Ramos (cell line): ENCODE data around the gene CSNK2A2.

Experiments
- in situ Hi-C: fragments of 300-500 bp; cut with MboI; formaldehyde crosslinking; loops from one replicate; pipeline ENCODE4 v1.14.3; 2022; ENCODE audit warnings: low sequenced_read_pairs; ENCODE audit not compliant: unreplicated experiment

Gene CSNK2A2

DNA sequence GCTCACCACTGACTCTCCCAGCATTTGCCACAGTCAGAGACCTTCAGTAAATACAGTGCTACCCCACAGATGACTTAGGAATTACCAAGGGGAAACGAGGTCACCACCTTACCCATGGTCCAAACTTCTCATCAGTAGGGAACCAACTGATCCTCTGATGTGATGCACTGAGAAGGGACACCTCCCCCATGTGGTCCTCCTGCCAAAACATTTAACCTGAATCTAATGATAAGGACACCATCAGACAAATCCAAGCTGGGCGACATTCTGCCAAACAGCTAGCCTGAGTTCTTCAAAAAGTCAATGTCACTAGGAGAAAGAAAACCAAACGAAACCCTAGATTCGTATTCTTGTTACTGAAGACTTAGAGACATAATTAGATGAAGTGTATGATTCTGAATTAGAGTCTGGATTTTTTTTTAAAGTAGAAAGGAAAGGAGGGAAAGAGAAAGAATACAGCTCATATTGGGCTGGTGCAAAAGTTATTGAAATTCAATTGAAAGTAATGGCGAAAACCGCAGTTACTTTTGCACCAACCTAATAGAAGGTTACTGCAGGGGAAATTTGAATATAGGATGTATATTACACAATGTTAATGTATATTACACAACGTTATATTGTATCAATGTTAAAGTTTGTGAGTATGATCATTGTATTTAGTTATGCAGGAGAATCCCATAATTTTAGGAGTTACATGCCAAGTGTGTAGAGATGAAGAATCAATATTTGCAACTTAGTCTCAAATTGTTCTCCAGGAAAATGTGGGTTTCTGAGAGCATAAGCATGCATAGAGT lies 2.3 kb upstream of the CSNK2A2 start:
- in situ Hi-C loops, result no loop called here

DNA sequence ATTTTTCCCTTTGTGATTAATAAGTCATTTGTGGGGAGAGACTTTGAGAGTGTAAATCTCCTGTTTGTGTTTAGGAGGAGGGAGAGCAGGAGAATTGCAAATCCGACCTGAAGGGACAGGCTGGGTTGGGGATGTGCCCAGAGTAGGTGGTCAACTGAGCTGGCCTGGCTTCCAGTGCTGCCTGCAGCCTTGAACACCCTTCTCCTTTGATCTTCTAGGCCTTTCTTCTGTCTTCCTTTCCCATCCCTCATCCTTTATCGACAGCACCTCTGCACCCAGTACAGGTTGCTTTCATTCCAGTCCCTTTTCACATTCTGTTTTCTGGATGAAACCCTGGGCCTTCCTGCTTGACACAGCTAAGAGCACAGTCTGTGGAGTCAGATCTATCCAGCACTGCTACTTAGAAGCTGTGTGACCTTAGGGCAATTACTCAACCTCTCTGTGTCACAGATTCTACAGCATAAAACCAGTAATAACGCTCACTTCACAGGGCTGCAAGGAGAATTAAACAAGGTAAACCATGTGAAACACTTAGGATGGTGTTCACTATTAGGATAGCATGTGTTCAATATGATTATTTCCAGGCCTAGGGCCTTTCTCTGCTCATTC lies 1.0 kb upstream of the CSNK2A2 start:
- in situ Hi-C loops, result no loop called here

DNA sequence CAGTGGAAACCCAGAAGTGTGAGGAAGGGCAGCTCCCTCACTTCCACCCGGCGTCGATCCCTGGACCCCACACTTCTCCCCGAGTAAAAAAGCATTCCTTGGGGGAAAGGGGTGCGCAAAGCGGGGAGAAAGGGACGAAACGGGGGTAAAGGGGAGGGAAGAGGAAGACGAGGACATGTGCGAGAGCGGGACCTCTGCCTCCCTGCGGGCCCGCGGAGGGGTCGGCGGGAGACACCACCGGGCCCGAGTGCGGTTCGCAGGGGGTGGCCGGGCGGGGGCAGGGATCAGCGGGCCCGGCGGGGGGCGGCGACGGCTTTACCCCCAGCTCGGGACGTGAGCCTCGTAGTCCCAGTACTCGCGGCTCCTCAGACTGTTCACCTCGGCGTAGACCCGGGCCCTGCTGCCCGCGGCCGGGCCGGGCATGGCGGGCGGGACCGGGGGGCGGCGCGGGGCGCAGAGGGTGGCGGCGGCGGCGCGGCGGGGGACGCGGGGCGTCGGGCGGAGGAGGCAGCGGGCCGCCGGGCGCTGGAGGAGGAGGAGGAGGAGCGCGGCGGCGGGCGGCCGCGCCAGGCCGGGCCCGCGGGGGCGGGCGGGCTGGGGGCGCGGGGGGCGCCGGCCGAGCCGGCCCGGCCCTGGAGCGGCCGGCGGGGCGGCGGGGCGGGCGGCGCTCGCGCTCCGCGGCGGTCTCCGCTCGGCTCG lies 443 bp downstream of the CSNK2A2 start:
- in situ Hi-C loops, result no loop called here

DNA sequence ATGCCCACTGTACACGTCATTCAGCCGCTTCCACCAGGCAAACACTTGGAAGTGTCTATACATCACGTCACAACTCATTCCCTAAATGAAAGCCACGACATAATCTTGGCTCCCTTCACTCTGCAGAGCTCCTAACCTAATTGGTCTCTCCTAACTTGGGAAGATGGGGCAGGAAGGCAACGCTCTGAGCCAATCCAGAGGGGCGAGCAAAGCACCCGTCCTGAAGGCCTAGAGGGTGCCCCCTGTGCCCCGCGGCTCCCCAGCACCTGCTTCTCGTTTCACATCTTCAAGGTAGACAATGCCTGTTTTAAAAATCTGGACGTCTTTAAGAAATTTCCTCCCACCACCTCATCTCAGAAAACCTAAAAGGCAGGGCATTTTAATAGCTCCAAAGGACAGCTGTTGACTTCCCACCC lies 1.0 kb downstream of the CSNK2A2 start:
- in situ Hi-C loops, result no loop called here

DNA sequence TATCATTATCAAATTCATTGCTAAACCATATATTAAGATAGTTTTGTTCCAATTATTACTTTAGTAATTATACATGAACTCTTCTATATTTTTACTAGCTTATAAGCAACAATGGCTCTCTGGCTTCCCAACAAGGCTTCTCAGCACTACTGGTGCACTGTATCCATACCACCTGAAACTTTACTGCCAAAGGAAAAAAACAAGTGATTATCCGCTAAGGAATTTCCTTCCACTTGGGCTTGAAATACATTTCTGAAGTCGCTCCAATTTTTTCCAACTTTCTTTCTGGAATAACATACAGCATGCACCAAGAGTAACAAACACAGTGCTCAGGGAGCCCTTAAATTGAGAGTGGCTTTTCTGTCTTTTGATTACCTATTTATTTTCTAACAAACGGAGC lies 2.1 kb downstream of the CSNK2A2 start:
- in situ Hi-C loops, result no loop called here

DNA sequence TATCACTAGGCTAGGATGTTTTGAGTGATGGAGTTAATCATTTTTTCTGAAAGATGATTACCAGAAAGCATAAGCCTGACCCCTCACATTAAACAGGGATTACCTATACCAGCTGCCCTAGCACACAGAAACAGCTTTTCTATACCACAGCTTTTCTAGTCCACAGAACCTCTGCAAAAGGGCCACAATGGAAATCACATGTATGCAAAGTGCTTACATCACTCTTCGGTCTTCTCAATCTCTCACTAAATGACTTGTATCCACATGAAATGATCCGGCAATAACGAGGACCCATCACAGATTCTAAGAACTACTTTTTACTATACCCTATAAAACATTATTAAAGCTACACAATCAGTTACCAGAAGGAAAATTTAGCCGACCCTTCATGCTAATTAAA lies 2.6 kb downstream of the CSNK2A2 start:
- in situ Hi-C loops, result no loop called here

DNA sequence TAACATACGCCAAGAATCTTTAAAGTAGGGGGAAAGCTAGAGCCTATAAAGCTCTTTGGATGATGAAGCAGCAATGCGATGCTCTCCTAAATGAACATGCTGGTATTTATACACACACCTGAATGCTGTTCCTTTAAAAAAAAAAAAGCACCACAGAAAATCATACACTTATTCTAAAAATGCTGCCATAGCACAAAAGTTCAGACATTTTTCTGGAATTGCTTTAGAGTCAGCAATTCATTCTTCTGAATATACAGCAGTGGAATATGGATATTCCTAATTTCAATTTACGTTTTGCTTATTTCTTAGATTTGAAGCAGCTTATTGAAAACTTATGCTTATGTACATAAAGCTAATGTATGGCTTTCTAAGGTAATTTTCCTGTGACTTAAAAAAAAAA lies 3.1 kb downstream of the CSNK2A2 start:
- in situ Hi-C loops, result no loop called here

DNA sequence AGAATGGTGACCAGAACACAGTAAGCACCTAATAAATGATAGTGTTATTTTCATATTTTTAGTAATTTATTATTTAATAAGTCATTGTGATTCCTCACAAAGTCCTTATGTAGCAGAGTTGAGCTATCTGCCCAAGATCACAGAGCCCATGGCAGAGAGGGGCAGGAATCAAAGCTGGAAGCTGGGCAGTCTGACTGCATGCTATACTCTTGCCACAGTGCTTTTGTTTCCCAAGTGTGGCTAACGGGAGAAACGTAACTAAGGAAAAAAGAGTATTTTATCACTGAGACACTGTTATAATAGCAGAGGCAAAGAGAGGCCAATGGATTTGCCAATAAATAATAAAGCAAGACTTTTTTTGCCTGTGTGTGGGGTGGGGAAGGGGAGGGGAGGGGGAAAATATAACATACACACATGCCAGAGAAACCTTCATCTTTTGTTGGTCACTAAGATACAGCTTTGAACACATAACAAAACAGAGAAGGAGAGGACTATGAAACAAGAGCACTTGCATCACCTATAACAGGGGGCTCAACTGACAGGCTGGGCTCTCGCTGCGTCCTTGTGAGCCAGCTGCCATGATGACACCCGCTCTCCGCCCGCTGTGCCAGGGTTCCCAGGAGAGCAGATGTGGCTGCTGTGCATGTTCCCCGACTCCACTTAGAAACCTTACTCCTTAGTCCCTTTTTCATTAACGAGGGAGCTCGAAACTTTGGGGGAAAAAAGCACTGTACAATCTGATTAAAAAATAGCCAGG lies 10.1 kb downstream of the CSNK2A2 start:
- in situ Hi-C loops, result no loop called here

DNA sequence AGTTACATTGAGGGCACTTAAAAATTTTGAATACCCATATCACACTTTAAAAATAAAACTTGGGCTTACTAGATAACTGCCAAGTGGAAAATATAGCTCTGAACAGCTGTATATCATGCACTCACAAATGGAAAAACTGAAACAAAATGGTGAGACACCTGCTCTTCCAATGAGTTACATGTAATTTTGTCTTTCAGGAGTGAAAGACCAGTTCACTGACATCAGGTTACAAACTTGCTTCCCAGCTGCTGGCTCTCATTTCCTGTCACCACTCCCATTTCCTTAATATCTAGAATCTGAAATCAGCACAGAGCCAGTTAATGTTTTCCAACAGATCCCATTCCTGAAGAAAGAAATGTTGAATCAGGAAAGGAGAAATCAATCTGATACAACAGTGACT lies 10.8 kb downstream of the CSNK2A2 start:
- in situ Hi-C loops, result no loop called here

DNA sequence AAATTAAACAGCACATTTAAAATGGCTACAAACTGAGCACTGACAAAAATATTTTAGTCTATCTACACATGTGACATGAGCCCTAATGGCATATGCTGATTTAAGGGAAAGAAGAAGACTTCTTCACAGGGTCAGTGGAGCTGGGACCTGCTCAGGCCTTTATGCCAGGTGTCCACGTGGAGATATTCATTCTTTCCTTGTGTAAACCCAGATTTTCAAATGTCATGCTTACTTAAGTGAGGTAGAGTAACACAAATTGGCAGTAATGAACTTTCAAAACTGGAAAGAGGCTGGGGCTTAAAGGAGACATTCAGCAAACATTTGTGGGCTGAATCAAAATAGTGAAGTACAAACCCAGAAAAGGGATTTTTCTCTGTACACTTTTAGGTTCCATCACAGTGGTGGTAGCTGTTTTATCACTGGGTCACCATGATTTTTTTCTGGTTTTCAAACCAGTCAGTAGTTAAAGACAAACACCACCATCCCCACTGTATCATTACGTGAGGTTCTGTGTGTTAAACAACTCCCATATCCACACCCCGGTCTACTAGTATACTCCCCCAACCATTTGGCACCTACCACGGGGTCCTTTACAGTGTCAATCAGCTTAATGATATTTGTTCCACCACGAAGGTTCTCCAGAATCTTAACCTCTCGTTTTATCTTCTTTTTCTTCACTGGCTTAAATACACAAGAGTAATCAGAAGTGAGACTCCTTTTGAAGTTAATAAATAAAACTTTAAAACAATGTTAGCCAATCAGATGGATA lies 11.5 kb downstream of the CSNK2A2 start:
- in situ Hi-C loops, result no loop called here

DNA sequence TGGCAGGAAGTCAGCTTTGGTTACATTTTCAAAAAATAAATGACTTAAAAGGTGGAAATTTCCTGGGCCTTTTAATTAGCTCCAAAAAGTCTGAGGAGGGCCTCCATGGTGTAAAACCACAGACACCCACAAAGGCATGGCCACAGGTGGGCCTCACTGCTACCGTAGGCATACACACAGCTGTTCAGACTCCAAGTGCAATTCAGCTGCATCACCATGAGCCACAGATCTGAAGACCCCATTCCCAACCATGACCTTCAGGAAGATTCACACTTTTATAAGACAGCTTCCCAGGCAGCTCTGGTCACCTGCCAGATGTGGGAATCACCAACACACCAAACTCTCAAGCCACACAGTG lies 20.6 kb downstream of the CSNK2A2 start:
- in situ Hi-C loops, result no loop called here

DNA sequence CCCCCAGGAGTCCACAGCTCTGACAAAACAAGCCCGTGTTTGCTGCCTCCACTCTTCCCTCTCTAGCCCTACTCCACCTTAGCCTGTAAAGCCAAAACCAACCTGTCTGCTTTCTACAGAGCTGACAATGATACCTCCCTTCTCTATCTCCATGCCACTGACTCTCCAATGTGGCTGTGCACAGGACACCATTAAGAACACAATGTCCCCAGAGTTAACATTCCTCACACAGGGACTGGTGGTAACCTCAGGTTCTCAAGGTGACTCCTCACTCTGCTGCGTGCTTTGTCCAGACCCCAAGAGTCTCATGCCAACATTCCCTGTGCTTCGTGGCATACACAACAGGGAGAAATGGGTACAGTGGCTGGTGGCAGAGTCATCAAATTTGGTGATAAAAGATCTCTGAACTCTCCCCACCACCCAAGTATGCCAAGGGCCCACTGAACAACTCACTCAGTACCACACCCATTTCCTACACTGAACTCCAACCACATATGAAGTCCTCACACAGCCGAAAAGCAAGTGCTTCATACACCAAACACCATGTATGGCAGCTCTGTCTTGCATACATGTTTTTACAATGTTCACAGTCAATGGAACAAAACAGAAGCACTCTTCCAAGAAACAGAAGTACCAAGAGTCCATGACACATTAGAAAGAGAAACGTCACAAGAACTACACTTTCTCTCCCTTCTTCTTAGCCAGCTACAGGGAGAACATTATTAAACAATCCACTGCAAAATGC lies 21.1 kb downstream of the CSNK2A2 start:
- in situ Hi-C loops, result no loop called here

DNA sequence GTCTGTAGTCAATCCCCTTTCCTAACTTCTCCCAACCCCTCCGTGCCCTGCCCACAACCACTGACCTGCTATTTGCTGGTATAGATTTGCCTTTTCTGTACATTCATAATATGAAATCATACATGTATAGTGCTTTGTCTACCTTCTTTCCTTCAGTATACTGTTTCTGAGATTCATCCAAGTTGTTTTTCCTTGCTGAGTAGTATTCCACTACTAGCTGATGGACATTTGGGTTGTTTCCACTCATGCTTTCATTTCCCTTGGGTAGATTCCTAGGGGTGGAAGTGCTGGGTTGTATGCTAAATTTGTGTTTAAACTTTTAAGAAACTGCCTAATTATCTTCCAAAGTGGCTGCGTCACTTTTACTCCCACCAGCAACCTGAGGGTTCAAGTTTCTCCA lies 27.7 kb downstream of the CSNK2A2 start:
- in situ Hi-C loops, result no loop called here

DNA sequence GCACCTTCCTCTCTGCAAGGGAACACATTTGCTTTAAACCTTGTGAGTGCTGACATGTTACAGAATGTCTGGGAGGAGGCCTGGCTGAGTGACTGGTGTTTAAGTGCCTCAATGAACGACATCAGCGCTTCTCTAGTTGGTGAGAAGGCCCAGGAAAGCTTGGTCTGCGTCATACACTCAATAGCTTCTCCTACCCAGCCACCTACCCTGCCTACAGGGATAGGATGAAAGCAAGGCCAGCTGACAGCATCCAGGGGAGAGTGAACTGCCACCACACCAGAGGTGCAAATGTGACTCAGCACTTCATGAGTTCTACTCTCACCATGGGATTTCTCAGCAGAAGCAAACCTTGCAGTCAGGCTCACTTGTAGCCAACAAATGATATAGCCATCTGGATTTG lies 37.1 kb downstream of the CSNK2A2 start:
- in situ Hi-C loops, result no loop called here

DNA sequence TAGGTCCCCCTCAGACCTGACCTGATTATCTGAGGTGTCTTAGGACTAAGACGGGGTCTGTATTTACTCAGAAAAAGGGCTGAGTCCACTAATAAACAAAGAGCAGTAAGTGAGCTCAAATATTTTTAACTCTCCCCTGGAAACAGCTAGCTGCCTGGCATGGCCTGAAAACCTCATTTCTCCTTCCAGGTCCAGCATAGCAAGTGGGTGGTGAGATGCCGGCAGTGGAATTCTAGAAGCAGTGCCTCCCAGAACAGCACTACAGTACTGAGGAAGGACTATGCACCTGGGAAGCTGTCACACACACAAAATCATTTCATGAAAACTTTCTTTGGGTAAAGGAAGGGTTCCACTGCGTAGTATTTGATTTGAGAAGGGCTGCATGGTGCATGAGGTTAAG lies 39.2 kb downstream of the CSNK2A2 start:
- in situ Hi-C loops, result no loop called here

DNA sequence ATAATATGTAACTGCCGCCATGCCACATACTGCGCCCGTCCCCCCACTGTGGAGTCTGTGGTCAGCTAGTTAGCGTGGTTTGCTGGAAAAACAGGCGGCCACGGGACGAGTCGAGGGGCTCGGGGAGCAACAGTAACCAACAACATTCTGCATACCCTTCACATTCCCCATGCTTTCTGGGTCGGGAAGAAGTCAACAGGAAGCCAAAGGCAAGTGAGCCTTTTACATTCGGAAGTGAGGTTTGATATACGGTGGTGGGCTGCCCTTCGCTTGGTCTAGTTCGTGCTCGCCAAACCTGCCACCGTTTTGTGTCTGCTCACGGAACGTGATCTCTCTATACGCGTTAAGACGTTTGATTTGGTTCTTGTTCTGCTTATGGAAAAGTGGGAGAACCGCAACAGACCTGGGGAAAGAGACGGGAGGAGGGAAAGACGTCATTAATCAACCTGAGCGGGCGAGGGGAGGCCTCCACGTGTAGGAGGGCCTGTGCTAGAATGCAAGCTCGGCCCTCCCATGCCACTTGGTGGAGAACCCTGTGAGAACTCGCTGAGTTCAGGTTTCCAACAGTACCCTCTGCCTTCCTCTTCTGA lies 39.9 kb downstream of the CSNK2A2 start:
- in situ Hi-C loops, result no loop called here

DNA sequence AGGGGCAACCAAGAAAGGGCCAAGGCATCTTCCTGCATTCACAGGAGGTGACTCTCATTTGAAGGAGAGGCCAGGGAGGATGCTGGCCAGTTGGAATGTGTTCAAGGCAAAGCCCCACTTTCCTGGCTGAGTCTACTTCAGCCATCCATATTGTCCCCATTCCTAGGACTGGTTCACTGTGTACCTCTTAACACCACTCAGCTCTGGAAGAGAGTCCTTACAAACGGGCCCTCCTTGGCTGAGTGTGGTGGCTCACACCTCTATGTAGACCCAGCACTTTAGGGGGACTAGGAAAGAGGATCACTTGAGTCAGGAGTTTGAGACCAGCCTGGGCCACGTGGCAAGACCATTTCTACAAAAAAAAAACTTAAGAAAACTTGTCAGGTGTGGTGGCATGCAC lies 40.7 kb downstream of the CSNK2A2 start:
- in situ Hi-C loops, result no loop called here

DNA sequence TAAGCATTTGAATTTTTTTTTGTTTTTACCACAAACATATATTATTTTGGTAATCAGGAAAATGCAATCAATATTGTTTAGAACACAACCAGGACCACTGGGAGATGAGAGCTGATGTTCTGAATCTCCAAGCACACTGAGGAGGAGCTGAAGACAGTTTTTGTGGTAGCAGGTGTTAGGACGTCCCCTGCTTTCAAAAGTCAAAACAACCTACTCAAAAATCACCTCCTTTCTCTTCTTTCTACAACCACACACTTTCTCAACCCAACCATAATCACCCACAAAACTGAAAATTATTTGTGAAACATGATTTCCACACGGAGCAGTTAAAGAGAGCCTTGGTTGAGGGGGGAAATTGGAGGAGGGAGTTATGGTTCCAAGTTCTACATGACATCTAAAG lies 42.1 kb downstream of the CSNK2A2 start:
- in situ Hi-C loops, result no loop called here

DNA sequence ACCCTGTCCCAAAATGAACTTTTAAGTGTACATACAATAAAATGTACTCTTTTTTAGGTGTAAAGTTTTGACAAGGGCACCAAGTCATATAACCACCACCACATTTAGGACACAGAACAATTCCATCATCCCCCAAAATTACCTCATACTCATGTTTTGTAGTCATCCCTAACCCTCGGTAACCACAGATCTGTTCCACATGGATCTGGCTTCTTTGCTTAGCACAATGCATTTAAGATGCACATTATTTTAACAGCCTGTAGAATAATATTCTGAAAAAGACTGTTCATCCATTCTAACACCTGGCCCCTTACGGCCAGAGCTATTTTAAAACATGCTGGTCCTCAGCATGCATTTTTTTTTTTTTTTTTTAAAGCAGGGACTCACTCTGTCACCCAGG lies 43.6 kb downstream of the CSNK2A2 start:
- in situ Hi-C loops, result no loop called here
